ENCODE measurements around the gene DMD. TPM values are rescaled to one million over a fixed set of nuclear protein-coding genes. Genes with fewer than 3 reads are reported as not detected.

The DMD gene
- polyA plus RNA-seq, 1 donor from 2014 or later: 21.6 TPM

DNA sequence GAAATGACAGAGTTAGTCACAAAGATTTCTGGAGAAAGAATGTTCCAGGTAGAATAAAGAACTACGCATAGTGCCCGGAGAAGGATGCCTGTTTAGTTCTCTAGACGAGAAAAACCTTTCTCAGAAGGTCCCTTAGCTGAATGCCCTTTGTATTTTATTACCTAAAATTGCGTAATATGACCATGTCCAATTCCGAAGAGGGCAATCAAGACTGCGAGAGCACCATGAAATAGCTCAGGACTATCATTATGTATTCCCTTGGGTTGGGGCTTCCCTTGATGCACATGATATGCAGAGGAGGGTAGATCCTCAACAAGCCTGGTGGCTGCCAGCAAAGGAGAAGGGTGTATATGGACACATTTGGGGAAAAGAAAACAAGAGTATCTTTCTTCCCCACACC lies 1781.4 kb downstream of the DMD start:
- no peaks in the 10 kb centered on the region for H4K20me1 ChIP-seq (ENCODE audit: insufficient read depth)
- H3K27ac ChIP-seq (ENCODE audit: low read length): no peak overlapping the region
- TF ChIP-seq, protein P1, sequence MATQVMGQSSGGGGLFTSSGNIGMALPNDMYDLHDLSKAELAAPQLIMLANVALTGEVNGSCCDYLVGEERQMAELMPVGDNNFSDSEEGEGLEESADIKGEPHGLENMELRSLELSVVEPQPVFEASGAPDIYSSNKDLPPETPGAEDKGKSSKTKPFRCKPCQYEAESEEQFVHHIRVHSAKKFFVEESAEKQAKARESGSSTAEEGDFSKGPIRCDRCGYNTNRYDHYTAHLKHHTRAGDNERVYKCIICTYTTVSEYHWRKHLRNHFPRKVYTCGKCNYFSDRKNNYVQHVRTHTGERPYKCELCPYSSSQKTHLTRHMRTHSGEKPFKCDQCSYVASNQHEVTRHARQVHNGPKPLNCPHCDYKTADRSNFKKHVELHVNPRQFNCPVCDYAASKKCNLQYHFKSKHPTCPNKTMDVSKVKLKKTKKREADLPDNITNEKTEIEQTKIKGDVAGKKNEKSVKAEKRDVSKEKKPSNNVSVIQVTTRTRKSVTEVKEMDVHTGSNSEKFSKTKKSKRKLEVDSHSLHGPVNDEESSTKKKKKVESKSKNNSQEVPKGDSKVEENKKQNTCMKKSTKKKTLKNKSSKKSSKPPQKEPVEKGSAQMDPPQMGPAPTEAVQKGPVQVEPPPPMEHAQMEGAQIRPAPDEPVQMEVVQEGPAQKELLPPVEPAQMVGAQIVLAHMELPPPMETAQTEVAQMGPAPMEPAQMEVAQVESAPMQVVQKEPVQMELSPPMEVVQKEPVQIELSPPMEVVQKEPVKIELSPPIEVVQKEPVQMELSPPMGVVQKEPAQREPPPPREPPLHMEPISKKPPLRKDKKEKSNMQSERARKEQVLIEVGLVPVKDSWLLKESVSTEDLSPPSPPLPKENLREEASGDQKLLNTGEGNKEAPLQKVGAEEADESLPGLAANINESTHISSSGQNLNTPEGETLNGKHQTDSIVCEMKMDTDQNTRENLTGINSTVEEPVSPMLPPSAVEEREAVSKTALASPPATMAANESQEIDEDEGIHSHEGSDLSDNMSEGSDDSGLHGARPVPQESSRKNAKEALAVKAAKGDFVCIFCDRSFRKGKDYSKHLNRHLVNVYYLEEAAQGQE (IDR thresholded peaks at IDR 0.05; ENCODE audit: borderline replicate concordance): no peak
- TF ChIP-seq EP300 (conservative IDR thresholded peaks at IDR 0.05; ENCODE audit: poor library complexity, severe bottlenecking): no peak
- TF ChIP-seq RAD21 (conservative IDR thresholded peaks at IDR 0.05): no peak

DNA sequence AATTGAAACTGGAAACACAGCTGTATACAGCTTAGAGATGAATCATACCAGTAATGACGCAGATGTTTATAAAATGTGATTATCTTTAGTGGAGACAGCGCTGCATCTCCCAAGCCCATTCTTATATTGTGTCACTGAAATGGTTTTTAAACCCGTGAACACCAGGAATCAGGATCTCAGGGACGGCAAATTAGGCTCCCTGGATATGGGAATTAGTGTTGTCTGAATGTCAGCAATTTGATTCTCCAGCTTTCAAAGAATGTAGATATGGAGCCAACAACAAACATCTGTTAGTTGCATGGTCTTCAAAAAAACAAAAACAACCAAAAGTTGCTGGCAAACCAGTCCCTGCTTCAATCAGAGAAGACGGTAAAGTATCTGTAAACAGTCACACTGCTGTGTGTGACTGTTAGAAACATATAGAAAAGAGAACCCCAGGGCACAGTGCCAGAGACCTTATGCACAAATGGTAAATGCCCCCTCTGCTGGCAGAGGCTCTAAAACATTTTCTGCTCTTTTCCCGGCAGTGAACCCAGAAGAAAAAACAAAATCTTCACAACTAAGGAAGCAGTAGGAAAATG lies 1787.7 kb downstream of the DMD start:
- Histone ChIP-seq H3K27me3 (ENCODE audit: insufficient read depth, low read depth, low read length) (no peaks in the 10 kb centered on the region), H3K4me2 (ENCODE audit: low read length) (no peak overlapping the region), H3K9me3 (ENCODE audit: low read length) (no peaks in the 10 kb centered on the region), H3F3A (ENCODE audit: insufficient read depth, low read length, poor library complexity, severe bottlenecking) (no peaks in the 10 kb centered on the region), H2AFZ (ENCODE audit: low read depth, low read length) (no peak overlapping the region), H3K4me3 (ENCODE audit: low read length) (no peak overlapping the region), H3K9ac (ENCODE audit: low read length) (no peak overlapping the region), H3K27ac (ENCODE audit: low read length) (no peak overlapping the region), H3K36me3 (ENCODE audit: insufficient read depth, low read length) (no peaks in the 10 kb centered on the region), H3K9me2 (ENCODE audit: insufficient read depth, low read length) (no peaks in the 10 kb centered on the region), H3K79me2 (replicated peaks; ENCODE audit: insufficient read depth, low read length) (no peaks in the 10 kb centered on the region), H4K20me1 (ENCODE audit: insufficient read depth) (no peaks in the 10 kb centered on the region)
- TF ChIP-seq TAF1 (IDR thresholded peaks at IDR 0.05; ENCODE audit: low read depth) (no peak), SMC3 (conservative IDR thresholded peaks at IDR 0.05; ENCODE audit: poor library complexity) (peak; percentile 49), RAD21 (conservative IDR thresholded peaks at IDR 0.05) (peak; percentile 35)

More for the DNA sequence above, 1781.4 kb downstream of the DMD start:
- Histone ChIP-seq H3K9me2 (ENCODE audit: insufficient read depth, low read length) (no peaks in the 10 kb centered on the region), H3K4me2 (ENCODE audit: low read length) (no peak overlapping the region), H3K36me3 (ENCODE audit: insufficient read depth, low read length) (no peaks in the 10 kb centered on the region), H2AFZ (ENCODE audit: low read depth, low read length) (no peak overlapping the region), H3F3A (ENCODE audit: insufficient read depth, low read length, poor library complexity, severe bottlenecking) (no peaks in the 10 kb centered on the region), H3K9ac (ENCODE audit: low read length) (no peak overlapping the region), H3K4me3 (ENCODE audit: low read length) (no peak overlapping the region), H3K27me3 (ENCODE audit: insufficient read depth, low read depth, low read length) (no peaks in the 10 kb centered on the region), H3K9me3 (ENCODE audit: low read length) (no peaks in the 10 kb centered on the region), H3K79me2 (replicated peaks; ENCODE audit: insufficient read depth, low read length) (no peaks in the 10 kb centered on the region)

- H3K9me2 ChIP-seq (ENCODE audit: insufficient read depth, low read length): no peaks in the 10 kb centered on the region
- no peaks in the 10 kb centered on the region for H3K36me3 ChIP-seq (ENCODE audit: insufficient read depth, low read length)
- no peak overlapping the region for H3K27ac ChIP-seq (ENCODE audit: low read length)
- TF ChIP-seq, protein P1 (IDR thresholded peaks at IDR 0.05; ENCODE audit: borderline replicate concordance): no peak
- TF ChIP-seq RAD21 (conservative IDR thresholded peaks at IDR 0.05) (no peak), TAF1 (IDR thresholded peaks at IDR 0.05; ENCODE audit: low read depth) (no peak), MXI1 (conservative IDR thresholded peaks at IDR 0.05; ENCODE audit: poor library complexity, severe bottlenecking) (no peak), CTCF (IDR thresholded peaks at IDR 0.05; ENCODE audit: poor library complexity, severe bottlenecking) (no peak), POLR2AphosphoS5 (IDR thresholded peaks at IDR 0.05) (no peak), EP300 (conservative IDR thresholded peaks at IDR 0.05; ENCODE audit: poor library complexity, severe bottlenecking) (no peak), EZH2 (IDR thresholded peaks at IDR 0.05; ENCODE audit: borderline replicate concordance, insufficient read depth, low read length, poor library complexity, severe bottlenecking) (no peak), SMC3 (conservative IDR thresholded peaks at IDR 0.05; ENCODE audit: poor library complexity) (no peak)
- H3K9ac ChIP-seq (ENCODE audit: low read length): no peak overlapping the region
- H3K9me3 ChIP-seq (ENCODE audit: low read length): no peaks in the 10 kb centered on the region
- no peaks in the 10 kb centered on the region for H4K20me1 ChIP-seq (ENCODE audit: insufficient read depth)
- no peaks in the 10 kb centered on the region for H3K27me3 ChIP-seq (ENCODE audit: insufficient read depth, low read depth, low read length)
- H3F3A ChIP-seq (ENCODE audit: insufficient read depth, low read length, poor library complexity, severe bottlenecking): no peaks in the 10 kb centered on the region
- H3K79me2 ChIP-seq (replicated peaks; ENCODE audit: insufficient read depth, low read length): no peaks in the 10 kb centered on the region
- no peak overlapping the region for H3K4me3 ChIP-seq (ENCODE audit: low read length)
- H3K4me2 ChIP-seq (ENCODE audit: low read length): no peak overlapping the region
- H2AFZ ChIP-seq (ENCODE audit: low read depth, low read length): no peak overlapping the region
Measured at GRCh38 chrX:31421441-31421840, 1789.9 kb downstream of the DMD start.
